ENCODE results near the gene SEC23A. TPM values are rescaled to one million over a fixed set of nuclear protein-coding genes. Genes with fewer than 3 reads are reported as not detected.
"Not testable (repeated sequence)": the region's sequence is repeated elsewhere in the genome, so short reads cannot be mapped to it uniquely, and the experiment has no call there.

The SEC23A gene
- total and polyA plus RNA-seq, 2 experiments from 2014 or later, result 192 to 246 TPM

GRCh38 chr14:39140170-39140569, 37.1 kb upstream of the SEC23A start:
- in situ Hi-C loops (cut with MboI), result no loop called here
- H3K4me1 ChIP-seq (ENCODE audit: insufficient read depth), result no peaks in the 10 kb centered on the region
- no peaks in the 10 kb centered on the region for H3K9me2 ChIP-seq (ENCODE audit: insufficient read depth)
- 97 to 98% methylated on average over 3 of the region's 3 CpGs for WGBS, 2 experiments (ENCODE audit: low coverage in 1 of 2, low lambda C conversion rate in 2 of 2, missing lambda C conversion rate in 2 of 2)
- H3K79me2 ChIP-seq (ENCODE audit: insufficient read depth), result no peaks in the 10 kb centered on the region
- H3F3A ChIP-seq (ENCODE audit: insufficient read depth), result peaks cover 7% of the 10 kb centered on the region; the same call in 1 of the 2 replicates
- peaks cover 24% of the 10 kb centered on the region for H3K36me3 ChIP-seq (ENCODE audit: low read depth)
- H3K27ac ChIP-seq, result no peak overlapping the region
- H3K4me2 ChIP-seq (ENCODE audit: unreplicated experiment), result no peak overlapping the region
- no peak overlapping the region for H2AFZ ChIP-seq
- TF ChIP-seq EZH2 (IDR thresholded peaks at IDR 0.05; ENCODE audit: insufficient read depth, poor library complexity, severe bottlenecking) (no peak), EZH2phosphoT487 (IDR thresholded peaks at IDR 0.05; ENCODE audit: insufficient read depth, low read depth) (no peak)
- H3K9me3 ChIP-seq (ENCODE audit: low read depth), result no peaks in the 10 kb centered on the region
- H4K20me1 ChIP-seq (ENCODE audit: insufficient read depth), result no peaks in the 10 kb centered on the region
- no peak overlapping the region for H3K4me3 ChIP-seq
- H3K27me3 ChIP-seq (replicated peaks; ENCODE audit: insufficient read depth), result no peaks in the 10 kb centered on the region
- no peak overlapping the region for H3K9ac ChIP-seq
- no peak for DNase-seq

- H3K9me3 ChIP-seq (ENCODE audit: low read depth), result no peaks in the 10 kb centered on the region
- no peak overlapping the region for H3K9ac ChIP-seq
- no peak overlapping the region for H2AFZ ChIP-seq
- 96 to 100% methylated on average over 1 of the region's 1 CpG for WGBS, 2 experiments (ENCODE audit: low coverage in 1 of 2, low lambda C conversion rate in 2 of 2, missing lambda C conversion rate in 2 of 2)
- H3K9me2 ChIP-seq (ENCODE audit: insufficient read depth), result no peaks in the 10 kb centered on the region
- in situ Hi-C loops (cut with MboI), result no loop called here
- no peaks in the 10 kb centered on the region for H3K27me3 ChIP-seq (replicated peaks; ENCODE audit: insufficient read depth)
- TF ChIP-seq EZH2 (IDR thresholded peaks at IDR 0.05; ENCODE audit: insufficient read depth, poor library complexity, severe bottlenecking) (no peak), EZH2phosphoT487 (IDR thresholded peaks at IDR 0.05; ENCODE audit: insufficient read depth, low read depth) (no peak)
- H3K79me2 ChIP-seq (ENCODE audit: insufficient read depth), result no peaks in the 10 kb centered on the region
- H3K4me3 ChIP-seq, result no peak overlapping the region
- no peak overlapping the region for H3K27ac ChIP-seq
- DNase-seq, result no peak
- peaks cover 34% of the 10 kb centered on the region for H3K36me3 ChIP-seq (ENCODE audit: low read depth)
- H4K20me1 ChIP-seq (ENCODE audit: insufficient read depth), result no peaks in the 10 kb centered on the region
- peaks cover 7% of the 10 kb centered on the region; the same call in 1 of the 2 replicates for H3F3A ChIP-seq (ENCODE audit: insufficient read depth)
- no peak overlapping the region for H3K4me2 ChIP-seq (ENCODE audit: unreplicated experiment)
- H3K4me1 ChIP-seq (ENCODE audit: insufficient read depth), result no peaks in the 10 kb centered on the region
Measured at GRCh38 chr14:39138440-39138839, 35.4 kb upstream of the SEC23A start.

GRCh38 chr14:39137835-39138234, 34.8 kb upstream of the SEC23A start:
- H4K20me1 ChIP-seq (ENCODE audit: insufficient read depth); H3K4me3 ChIP-seq; H3K9me3 ChIP-seq (ENCODE audit: low read depth); H3F3A ChIP-seq (ENCODE audit: insufficient read depth); H3K27ac ChIP-seq; H3K4me2 ChIP-seq (ENCODE audit: unreplicated experiment); in situ Hi-C loops (cut with MboI); H3K4me1 ChIP-seq (ENCODE audit: insufficient read depth); DNase-seq; H2AFZ ChIP-seq; H3K27me3 ChIP-seq (replicated peaks; ENCODE audit: insufficient read depth); H3K9ac ChIP-seq; H3K79me2 ChIP-seq (ENCODE audit: insufficient read depth); H3K9me2 ChIP-seq (ENCODE audit: insufficient read depth): not testable (repeated sequence)
- 97 to 98% methylated on average over 8 of the region's 8 CpGs for WGBS, 2 experiments (ENCODE audit: low coverage in 1 of 2, low lambda C conversion rate in 2 of 2, missing lambda C conversion rate in 2 of 2)
- peaks cover 34% of the 10 kb centered on the region for H3K36me3 ChIP-seq (ENCODE audit: low read depth)

- Histone ChIP-seq H3K9ac (no peak overlapping the region), H3K9me3 (ENCODE audit: low read depth) (no peaks in the 10 kb centered on the region), H4K20me1 (ENCODE audit: insufficient read depth) (no peaks in the 10 kb centered on the region), H3K4me1 (ENCODE audit: insufficient read depth) (no peaks in the 10 kb centered on the region), H3K9me2 (ENCODE audit: insufficient read depth) (no peaks in the 10 kb centered on the region), H3K36me3 (ENCODE audit: low read depth) (peaks cover 43% of the 10 kb centered on the region), H3K4me2 (ENCODE audit: unreplicated experiment) (no peak overlapping the region), H2AFZ (no peak overlapping the region), H3F3A (ENCODE audit: insufficient read depth) (no peaks in the 10 kb centered on the region; the same call in 1 of the 2 replicates), H3K79me2 (ENCODE audit: insufficient read depth) (no peaks in the 10 kb centered on the region), H3K4me3 (no peak overlapping the region), H3K27me3 (replicated peaks; ENCODE audit: insufficient read depth) (no peaks in the 10 kb centered on the region), H3K27ac (no peak overlapping the region)
- peak; percentile 14 for DNase-seq
- TF ChIP-seq EZH2phosphoT487 (IDR thresholded peaks at IDR 0.05; ENCODE audit: insufficient read depth, low read depth) (no peak), EZH2 (IDR thresholded peaks at IDR 0.05; ENCODE audit: insufficient read depth, poor library complexity, severe bottlenecking) (no peak)
- in situ Hi-C loops (cut with MboI), result no loop called here
- WGBS, 2 experiments (ENCODE audit: low coverage in 1 of 2, low lambda C conversion rate in 2 of 2, missing lambda C conversion rate in 2 of 2), result 52 to 57% methylated on average over 3 of the region's 3 CpGs
Measured at GRCh38 chr14:39122330-39123138, 19.5 kb upstream of the SEC23A start.

Data from GM23248 (cell line).